WTC11 (cell line): ENCODE measurements around the gene PPP3R1. TPM values are rescaled to one million over a fixed set of nuclear protein-coding genes. Genes with fewer than 3 reads are reported as not detected.
A peak's percentile ranks its signal among the peaks of the same experiment; 100 is the strongest.

Source experiments
- ATAC-seq: fragments of 200-7000 bp; cut with Tn5 transposase; 2 replicates; pipeline ENCODE4 v1.10.0; 2021; ENCODE audit warnings: mild to moderate bottlenecking, moderate library complexity
- CTCF ChIA-PET: fragments of 300-600 bp; sonication (Branson Sonifier 250); formaldehyde crosslinking; loops from one replicate; lab custom pipeline; 2021; ENCODE audit warnings: antibody characterized with exemption; lab: Charles Lee
- POLR2A ChIA-PET: fragments of 350-600 bp; sonication (Branson Sonifier 250); formaldehyde crosslinking; loops from one replicate; lab custom pipeline; 2021; ENCODE audit warnings: antibody characterized with exemption; lab: Charles Lee
- DNase-seq: peaks from one replicate; pipeline ENCODE4 v3.0.0; 2021; ENCODE audit warnings: low spot score
- H3K27ac Mint-ChIP-seq: 2 replicates; pipeline ENCODE4 v1.8.0; 2021; ENCODE audit warnings: mixed read lengths
- H3K27me3 Mint-ChIP-seq: 2 replicates; pipeline ENCODE4 v1.8.0; 2021; ENCODE audit warnings: low read depth, mild to moderate bottlenecking, moderate library complexity, mixed read lengths
- H3K36me3 Mint-ChIP-seq: 2 replicates; pipeline ENCODE4 v1.8.0; 2021; ENCODE audit warnings: mixed read lengths
- H3K4me1 Mint-ChIP-seq: 2 replicates; pipeline ENCODE4 v1.8.0; 2022; ENCODE audit warnings: mixed read lengths
- H3K4me3 Mint-ChIP-seq: 2 replicates; pipeline ENCODE4 v1.8.0; 2021; ENCODE audit warnings: mild to moderate bottlenecking, moderate library complexity, mixed read lengths
- H3K9me3 Mint-ChIP-seq: 2 replicates; pipeline ENCODE4 v1.8.0; 2021; ENCODE audit warnings: mixed read lengths
- CREM ChIP-seq: sonication (generic); formaldehyde crosslinking; IDR thresholded peaks from 2 replicates; pipeline ENCODE4 v1.8.1; 2022; ENCODE audit warnings: mild to moderate bottlenecking, missing genetic modification reagents, moderate library complexity
- CTCF ChIP-seq: fragments of 200-600 bp; IDR thresholded peaks from 2 replicates; pipeline ENCODE4 v1.8.0; 2022; ENCODE audit warnings: antibody characterized with exemption
- FOXK1 ChIP-seq: sonication (generic); formaldehyde crosslinking; IDR thresholded peaks from 2 replicates; pipeline ENCODE4 v1.8.0; 2022; ENCODE audit warnings: mild to moderate bottlenecking, moderate library complexity, missing genetic modification reagents
- JUN ChIP-seq: sonication (generic); formaldehyde crosslinking; IDR thresholded peaks from 2 replicates; pipeline ENCODE4 v1.8.0; 2023; ENCODE audit warnings: mild to moderate bottlenecking, missing genetic modification reagents
- NFATC4 ChIP-seq: fragments of 250-450 bp; sonication (Bioruptor Pico); IDR thresholded peaks from 2 replicates; pipeline ENCODE4 v1.9.0; 2021; ENCODE audit warnings: mild to moderate bottlenecking
- PRRX2 ChIP-seq: fragments of 250-450 bp; sonication (Bioruptor Pico); IDR thresholded peaks from 2 replicates; pipeline ENCODE4 v1.8.0; 2021; ENCODE audit warnings: mild to moderate bottlenecking
- SMAD4 ChIP-seq: sonication (generic); formaldehyde crosslinking; IDR thresholded peaks from 2 replicates; pipeline ENCODE4 v1.8.0; 2022; ENCODE audit warnings: mild to moderate bottlenecking, missing genetic modification reagents
- ZNF219 ChIP-seq: sonication (generic); formaldehyde crosslinking; IDR thresholded peaks from 2 replicates; pipeline ENCODE4 v1.8.0; 2023; ENCODE audit warnings: missing genetic modification reagents, mild to moderate bottlenecking, borderline replicate concordance
- ZNF396 ChIP-seq: fragments of 250-450 bp; sonication (Bioruptor Pico); IDR thresholded peaks from 2 replicates; pipeline ENCODE4 v1.8.0; 2021; ENCODE audit warnings: mild to moderate bottlenecking, moderate library complexity, borderline replicate concordance
- total RNA-seq: library from RNA; stranded (reverse); gene quantifications from 3 replicates; pipeline ENCODE4 v1.2.3, GENCODE V29; 2021
- TF ChIP-seq, protein P1 (sequence below): sonication (generic); formaldehyde crosslinking; IDR thresholded peaks from 2 replicates; pipeline ENCODE4 v1.8.0; 2022; ENCODE audit warnings: missing genetic modification reagents
- TF ChIP-seq, protein P2 (sequence below): fragments of 250-450 bp; sonication (Bioruptor Pico); IDR thresholded peaks from 2 replicates; pipeline ENCODE4 v1.9.0; 2021; ENCODE audit warnings: mild to moderate bottlenecking
- TF ChIP-seq, protein P3 (sequence below): sonication (generic); formaldehyde crosslinking; IDR thresholded peaks from 2 replicates; pipeline ENCODE4 v1.8.1; 2022; ENCODE audit warnings: mild to moderate bottlenecking, missing genetic modification reagents, moderate library complexity, borderline replicate concordance
- TF ChIP-seq, protein P4 (sequence below): sonication (generic); formaldehyde crosslinking; IDR thresholded peaks from 2 replicates; pipeline ENCODE4 v1.8.0; 2022; ENCODE audit warnings: mild to moderate bottlenecking, missing genetic modification reagents

Gene PPP3R1
- total RNA-seq, 1 experiment from 2014 or later = 61.4 TPM

DNA sequence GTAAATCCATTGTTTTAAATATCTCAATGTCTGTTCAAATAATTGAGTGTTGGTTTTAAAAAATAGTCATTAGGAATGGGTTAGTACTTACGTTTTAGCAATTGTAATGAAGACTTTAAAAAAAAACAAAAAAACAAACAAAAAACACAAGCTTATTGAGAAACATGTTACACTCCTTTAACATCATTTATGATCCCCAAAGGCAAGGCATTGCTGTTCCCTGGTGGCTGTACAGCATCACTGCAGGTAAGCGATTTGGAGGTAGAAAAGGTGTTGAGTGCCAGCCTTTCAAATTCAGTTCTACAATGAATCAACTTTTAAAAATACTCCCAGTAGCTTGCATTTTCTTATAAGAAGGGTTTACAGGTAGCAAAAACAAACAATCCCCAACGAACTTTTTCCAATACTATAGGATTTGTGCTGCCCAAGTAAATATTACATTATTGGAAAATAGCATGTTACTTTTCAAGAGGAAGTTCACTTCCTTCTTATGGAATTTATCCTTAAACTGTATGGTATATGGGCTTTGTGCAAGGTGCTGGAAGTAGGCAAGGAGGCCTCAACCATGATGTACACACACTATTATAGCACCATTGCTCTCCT lies 39.9 kb upstream of the PPP3R1 start:
- Mint-ChIP-seq H3K27me3 (no peaks in the 10 kb centered on the region), H3K9me3 (no peaks in the 10 kb centered on the region), H3K27ac (no peak overlapping the region), H3K4me1 (peaks cover 4% of the 10 kb centered on the region; the same call in 1 of the 2 replicates), H3K36me3 (no peaks in the 10 kb centered on the region), H3K4me3 (no peak overlapping the region)
- ChIA-PET CTCF (interaction anchor here (0.6 to 4.9 kb wide), 24 partner anchors 9 to 175 kb away, joined by 3 to 33 read pairs (median 5); partner anchors contain the start of genes CNRIP1, PNO1 and PPP3R1), POLR2A (interaction anchor here (0.6 to 0.8 kb wide), 2 partner anchors 148 to 215 kb away, joined by 3 read pairs; no protein-coding TSS in a partner anchor)
- DNase-seq (no peak), ATAC-seq (peak; percentile 80)
- peak; percentile 50; the same call in 1 of the 2 replicates for TF ChIP-seq CTCF
- no peak for TF ChIP-seq JUN (CRISPR knock-in tag)
- no peak for TF ChIP-seq CREM (CRISPR knock-in tag)
- TF ChIP-seq FOXK1 (CRISPR knock-in tag) = no peak
- no peak for TF ChIP-seq NFATC4 (CRISPR knock-in tag)
- no peak for TF ChIP-seq PRRX2 (CRISPR knock-in tag)
- TF ChIP-seq SMAD4 (CRISPR knock-in tag) = no peak

DNA sequence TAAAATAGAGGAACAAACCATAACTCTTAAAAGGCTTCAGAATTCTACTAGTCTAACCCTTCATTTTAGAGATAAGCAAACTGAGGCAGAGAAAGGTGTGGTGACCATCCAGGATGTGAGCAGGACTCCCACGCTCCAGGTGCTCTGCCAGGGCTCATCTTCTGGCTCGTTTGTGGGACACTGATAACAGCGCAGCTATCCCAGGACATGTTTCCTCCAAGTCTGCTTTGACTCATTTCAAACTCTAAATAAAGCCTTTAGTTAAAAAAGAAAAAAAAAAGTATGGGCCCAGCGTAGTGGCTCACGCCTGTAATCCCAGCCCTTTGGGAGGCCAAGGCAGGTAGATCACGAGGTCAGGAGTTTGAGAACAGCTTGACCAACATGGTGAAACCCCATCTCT lies 39.0 kb upstream of the PPP3R1 start:
- ATAC-seq = no peak
- no peak overlapping the region for H3K27ac Mint-ChIP-seq
- CTCF ChIA-PET = interaction anchor here (0.6 to 4.9 kb wide), 15 partner anchors 9 to 643 kb away, joined by 3 to 33 read pairs (median 6); partner anchors contain the start of genes CNRIP1, PNO1 and PPP3R1
- H3K9me3 Mint-ChIP-seq = no peaks in the 10 kb centered on the region
- DNase-seq = no peak
- POLR2A ChIA-PET = interaction anchor here (0.8 kb wide), 1 partner anchor 149 kb away, joined by 3 read pairs; no protein-coding TSS in a partner anchor
- H3K36me3 Mint-ChIP-seq = no peaks in the 10 kb centered on the region
- H3K27me3 Mint-ChIP-seq = no peaks in the 10 kb centered on the region
- H3K4me3 Mint-ChIP-seq = no peak overlapping the region
- peaks cover 4% of the 10 kb centered on the region; the same call in 1 of the 2 replicates for H3K4me1 Mint-ChIP-seq
- TF ChIP-seq ZNF396 (CRISPR knock-in tag) = no peak
- TF ChIP-seq, protein P1, sequence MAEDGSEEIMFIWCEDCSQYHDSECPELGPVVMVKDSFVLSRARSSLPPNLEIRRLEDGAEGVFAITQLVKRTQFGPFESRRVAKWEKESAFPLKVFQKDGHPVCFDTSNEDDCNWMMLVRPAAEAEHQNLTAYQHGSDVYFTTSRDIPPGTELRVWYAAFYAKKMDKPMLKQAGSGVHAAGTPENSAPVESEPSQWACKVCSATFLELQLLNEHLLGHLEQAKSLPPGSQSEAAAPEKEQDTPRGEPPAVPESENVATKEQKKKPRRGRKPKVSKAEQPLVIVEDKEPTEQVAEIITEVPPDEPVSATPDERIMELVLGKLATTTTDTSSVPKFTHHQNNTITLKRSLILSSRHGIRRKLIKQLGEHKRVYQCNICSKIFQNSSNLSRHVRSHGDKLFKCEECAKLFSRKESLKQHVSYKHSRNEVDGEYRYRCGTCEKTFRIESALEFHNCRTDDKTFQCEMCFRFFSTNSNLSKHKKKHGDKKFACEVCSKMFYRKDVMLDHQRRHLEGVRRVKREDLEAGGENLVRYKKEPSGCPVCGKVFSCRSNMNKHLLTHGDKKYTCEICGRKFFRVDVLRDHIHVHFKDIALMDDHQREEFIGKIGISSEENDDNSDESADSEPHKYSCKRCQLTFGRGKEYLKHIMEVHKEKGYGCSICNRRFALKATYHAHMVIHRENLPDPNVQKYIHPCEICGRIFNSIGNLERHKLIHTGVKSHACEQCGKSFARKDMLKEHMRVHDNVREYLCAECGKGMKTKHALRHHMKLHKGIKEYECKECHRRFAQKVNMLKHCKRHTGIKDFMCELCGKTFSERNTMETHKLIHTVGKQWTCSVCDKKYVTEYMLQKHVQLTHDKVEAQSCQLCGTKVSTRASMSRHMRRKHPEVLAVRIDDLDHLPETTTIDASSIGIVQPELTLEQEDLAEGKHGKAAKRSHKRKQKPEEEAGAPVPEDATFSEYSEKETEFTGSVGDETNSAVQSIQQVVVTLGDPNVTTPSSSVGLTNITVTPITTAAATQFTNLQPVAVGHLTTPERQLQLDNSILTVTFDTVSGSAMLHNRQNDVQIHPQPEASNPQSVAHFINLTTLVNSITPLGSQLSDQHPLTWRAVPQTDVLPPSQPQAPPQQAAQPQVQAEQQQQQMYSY (CRISPR knock-in tag) = no peak
- TF ChIP-seq, protein P2, sequence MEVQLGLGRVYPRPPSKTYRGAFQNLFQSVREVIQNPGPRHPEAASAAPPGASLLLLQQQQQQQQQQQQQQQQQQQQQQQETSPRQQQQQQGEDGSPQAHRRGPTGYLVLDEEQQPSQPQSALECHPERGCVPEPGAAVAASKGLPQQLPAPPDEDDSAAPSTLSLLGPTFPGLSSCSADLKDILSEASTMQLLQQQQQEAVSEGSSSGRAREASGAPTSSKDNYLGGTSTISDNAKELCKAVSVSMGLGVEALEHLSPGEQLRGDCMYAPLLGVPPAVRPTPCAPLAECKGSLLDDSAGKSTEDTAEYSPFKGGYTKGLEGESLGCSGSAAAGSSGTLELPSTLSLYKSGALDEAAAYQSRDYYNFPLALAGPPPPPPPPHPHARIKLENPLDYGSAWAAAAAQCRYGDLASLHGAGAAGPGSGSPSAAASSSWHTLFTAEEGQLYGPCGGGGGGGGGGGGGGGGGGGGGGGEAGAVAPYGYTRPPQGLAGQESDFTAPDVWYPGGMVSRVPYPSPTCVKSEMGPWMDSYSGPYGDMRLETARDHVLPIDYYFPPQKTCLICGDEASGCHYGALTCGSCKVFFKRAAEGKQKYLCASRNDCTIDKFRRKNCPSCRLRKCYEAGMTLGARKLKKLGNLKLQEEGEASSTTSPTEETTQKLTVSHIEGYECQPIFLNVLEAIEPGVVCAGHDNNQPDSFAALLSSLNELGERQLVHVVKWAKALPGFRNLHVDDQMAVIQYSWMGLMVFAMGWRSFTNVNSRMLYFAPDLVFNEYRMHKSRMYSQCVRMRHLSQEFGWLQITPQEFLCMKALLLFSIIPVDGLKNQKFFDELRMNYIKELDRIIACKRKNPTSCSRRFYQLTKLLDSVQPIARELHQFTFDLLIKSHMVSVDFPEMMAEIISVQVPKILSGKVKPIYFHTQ (CRISPR knock-in tag) = no peak
- TF ChIP-seq, protein P3, sequence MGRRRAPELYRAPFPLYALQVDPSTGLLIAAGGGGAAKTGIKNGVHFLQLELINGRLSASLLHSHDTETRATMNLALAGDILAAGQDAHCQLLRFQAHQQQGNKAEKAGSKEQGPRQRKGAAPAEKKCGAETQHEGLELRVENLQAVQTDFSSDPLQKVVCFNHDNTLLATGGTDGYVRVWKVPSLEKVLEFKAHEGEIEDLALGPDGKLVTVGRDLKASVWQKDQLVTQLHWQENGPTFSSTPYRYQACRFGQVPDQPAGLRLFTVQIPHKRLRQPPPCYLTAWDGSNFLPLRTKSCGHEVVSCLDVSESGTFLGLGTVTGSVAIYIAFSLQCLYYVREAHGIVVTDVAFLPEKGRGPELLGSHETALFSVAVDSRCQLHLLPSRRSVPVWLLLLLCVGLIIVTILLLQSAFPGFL (CRISPR knock-in tag) = no peak
- TF ChIP-seq, protein P4, sequence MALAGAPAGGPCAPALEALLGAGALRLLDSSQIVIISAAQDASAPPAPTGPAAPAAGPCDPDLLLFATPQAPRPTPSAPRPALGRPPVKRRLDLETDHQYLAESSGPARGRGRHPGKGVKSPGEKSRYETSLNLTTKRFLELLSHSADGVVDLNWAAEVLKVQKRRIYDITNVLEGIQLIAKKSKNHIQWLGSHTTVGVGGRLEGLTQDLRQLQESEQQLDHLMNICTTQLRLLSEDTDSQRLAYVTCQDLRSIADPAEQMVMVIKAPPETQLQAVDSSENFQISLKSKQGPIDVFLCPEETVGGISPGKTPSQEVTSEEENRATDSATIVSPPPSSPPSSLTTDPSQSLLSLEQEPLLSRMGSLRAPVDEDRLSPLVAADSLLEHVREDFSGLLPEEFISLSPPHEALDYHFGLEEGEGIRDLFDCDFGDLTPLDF (CRISPR knock-in tag) = no peak
- no peak for TF ChIP-seq ZNF219 (CRISPR knock-in tag)
